Measurements from ENCODE around the gene VEGFC.

VEGFC gene

DNA sequence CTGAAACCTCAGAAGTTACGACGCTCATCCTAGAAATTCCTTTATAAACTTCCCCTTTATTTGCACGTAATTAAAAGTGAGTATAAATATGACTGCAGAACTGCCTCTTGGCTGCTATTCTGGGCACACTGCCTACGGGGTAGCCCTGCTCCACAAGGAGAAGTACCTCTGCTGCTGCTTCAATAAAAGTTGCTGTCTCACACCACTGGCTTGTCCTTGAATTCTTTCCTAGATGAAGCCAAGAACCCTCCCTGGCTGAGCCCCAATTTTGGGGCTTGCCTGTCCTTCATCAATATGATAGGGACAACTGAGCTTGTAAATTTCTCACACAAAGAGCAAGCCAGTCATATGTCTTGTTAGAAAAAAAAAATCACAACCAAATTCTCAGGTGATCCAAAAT is 115.8 kb downstream of the VEGFC start:
- DNase-seq (ENCODE audit: low spot score) = no peak

DNA sequence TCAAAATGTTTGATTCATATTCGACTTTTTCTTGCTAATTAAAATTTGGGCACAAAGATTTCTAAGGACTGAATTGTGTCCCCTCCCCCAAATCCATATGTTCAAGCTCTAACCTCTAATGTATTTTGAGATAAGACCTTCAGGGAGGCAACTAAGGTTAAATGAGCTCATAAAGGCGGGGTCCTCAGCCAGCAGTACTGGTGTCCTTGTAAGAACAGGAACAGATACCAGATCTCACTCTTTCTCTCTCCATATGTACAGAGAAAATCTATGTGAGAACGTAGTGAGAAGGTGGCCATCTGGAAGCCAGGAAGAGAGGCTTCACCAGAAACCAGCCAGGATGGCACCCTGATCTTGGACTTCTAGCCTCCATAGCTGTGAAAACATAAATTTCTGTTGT is 116.9 kb downstream of the VEGFC start:
- DNase-seq (ENCODE audit: low spot score) = no peak

DNA sequence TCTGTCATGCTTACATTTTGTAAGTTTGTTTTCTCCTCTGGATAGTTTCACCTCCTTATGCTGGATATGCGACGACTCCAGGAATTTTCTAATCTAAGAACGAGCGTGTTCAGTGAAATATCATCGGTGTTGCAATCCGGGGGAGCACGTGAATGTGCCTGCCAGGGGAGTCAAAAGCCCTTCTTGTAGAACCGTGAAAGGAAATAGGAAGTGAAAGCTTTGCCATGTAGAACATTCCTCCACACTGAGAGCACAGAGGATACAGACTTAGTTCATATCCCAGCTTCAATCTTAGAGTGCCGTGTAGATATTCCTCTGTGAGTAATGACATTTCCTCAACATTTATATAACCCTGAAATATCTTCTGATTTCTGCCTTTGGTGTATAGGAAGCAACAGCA is 121.2 kb downstream of the VEGFC start:
- no peak for DNase-seq (ENCODE audit: low spot score)

DNA sequence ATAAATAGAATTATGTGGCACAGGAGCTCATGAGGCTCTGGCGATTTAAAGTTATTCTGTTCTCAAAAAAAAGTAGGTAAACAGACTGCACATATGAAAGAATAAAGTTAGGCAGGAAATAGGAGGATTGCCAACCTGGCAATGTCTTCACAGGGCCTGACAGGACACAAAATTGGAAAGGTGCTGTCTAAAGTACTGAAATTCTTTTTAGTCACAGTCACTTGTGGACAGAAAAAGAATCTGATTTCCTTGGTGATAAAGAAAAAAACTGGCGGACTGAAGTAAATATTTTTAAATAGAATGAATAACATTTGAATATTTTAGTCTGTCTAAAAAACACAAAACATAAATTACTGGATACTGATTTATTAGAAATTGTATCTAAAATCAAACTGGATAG is 124.4 kb downstream of the VEGFC start:
- no peak for DNase-seq (ENCODE audit: low spot score)

DNA sequence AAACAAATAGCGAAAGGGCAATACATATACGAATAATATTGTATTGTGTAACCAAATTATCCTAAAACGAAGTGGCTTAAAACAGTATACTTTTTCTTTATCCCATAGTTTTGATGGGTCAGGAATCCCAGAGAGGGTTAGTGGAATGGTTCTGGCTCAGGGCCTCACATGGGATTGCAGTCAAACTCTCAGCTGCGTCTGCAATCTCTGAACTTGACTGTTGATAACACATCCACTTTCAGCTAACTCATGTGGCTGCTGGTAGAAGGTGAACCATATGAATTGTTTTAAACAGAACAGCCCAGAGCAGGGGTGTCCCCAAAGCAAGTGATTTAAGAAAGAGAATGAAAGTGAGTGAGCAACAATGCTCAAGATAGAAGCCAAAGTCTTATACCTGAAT is 127.8 kb downstream of the VEGFC start:
- no peak for DNase-seq (ENCODE audit: low spot score)

DNA sequence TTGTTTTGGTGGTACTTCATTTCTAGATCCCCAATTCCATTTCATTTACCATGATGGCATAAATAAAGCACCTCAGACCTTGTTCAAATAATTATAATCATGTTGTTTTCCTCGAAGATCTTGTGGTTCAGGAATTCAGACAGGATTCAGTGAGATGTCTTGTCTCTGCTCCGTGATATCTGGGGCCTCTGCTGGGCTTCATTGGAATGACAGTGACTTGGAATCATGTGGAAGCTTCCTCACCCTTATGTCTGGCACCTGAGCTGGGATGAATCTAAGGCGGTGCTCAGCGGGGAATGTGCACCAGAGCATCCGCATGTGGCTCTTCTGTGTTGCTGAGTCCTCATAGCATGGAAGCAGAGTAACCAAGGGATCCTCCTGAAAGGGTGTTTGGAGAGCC is 132.2 kb downstream of the VEGFC start:
- DNase-seq (ENCODE audit: low spot score) = no peak

DNA sequence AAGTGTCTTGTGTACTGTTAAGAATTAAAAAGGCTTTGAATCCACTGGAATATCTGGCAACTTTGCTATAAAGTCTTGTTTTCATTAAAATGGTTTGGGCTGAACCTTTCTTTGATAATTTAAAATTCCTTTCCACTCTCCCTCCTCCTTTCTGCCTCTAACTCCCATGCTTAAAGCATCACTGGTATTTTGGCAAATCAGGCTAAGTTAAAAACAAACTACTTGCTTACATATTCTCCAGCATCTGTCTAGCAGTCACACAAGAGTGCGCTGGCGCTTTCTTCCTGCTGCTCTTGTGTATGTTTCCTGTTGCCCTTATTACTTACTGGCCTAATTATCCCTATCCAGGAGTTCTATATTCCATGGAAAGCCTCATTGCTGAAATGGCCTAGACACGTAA is 136.6 kb downstream of the VEGFC start:
- no peak for DNase-seq (ENCODE audit: low spot score)

DNA sequence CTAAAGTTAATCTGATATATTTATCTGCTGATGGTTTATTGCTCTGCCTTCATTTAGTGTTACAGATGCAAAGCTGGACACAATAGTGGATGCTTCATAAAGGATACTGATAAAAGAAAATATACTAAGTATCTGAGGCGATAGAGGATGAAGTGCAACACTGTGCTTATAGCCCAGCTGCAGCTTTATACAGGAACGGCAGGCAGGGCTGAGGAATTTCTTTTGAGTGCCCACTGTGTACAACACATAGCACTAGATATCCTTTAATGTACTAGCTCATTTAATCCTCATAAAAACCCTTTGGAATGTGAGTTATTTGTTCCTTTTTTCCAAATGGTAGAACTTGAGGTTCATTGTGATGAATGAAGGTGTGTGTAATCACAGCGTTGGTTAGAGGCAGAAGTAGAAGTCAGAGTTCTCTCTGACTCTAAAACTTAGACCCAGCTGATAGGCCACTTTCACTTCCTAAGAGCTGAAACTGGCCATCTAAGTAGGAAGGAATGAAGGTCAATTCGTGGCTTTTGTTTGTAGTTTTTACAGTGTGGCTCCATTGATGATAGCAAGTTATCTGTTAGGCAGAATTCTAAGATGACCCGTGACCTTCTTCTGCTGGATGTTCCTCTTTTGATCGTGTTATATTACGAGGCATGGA is 138.0 kb downstream of the VEGFC start:
- no peak for DNase-seq (ENCODE audit: low spot score)

DNA sequence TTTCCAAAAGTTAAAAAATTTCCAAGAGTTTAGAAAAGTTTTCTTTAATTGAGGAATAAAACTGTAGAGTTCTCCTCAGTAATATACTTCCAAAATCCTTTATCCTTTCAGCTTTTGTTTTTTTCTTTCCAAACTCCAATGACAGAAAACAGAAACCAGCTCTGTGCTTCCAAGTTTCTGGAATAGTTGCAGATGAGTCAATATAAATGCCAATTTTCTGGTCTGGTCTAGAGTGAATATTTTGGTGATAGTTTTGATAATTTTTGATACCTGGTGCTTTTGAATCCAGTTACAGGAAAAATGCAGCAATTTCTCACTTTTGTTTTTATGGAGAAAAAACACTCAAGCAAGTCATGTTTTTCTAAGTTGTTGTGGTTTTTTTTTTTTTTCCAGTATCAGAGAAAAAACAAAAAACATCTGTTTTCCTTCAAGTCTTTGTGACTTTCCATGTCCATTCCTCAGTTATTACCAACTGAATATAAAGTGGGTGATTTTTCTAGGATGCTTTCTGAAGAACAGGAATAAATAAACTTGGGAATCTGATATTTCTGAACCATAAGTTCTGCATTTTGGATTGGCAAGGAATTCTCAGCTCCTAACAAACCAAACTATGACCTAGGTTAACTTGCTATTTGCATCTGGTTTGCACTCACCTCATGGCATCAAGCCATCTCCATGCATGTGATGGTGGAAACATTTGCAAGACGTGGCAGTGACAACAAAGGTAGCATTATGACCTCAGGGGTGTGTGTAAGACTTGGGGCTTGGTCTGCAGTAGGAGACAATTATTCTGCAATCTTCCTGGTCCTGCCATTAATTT is 139.1 kb downstream of the VEGFC start:
- DNase-seq (ENCODE audit: low spot score) = no peak

DNA sequence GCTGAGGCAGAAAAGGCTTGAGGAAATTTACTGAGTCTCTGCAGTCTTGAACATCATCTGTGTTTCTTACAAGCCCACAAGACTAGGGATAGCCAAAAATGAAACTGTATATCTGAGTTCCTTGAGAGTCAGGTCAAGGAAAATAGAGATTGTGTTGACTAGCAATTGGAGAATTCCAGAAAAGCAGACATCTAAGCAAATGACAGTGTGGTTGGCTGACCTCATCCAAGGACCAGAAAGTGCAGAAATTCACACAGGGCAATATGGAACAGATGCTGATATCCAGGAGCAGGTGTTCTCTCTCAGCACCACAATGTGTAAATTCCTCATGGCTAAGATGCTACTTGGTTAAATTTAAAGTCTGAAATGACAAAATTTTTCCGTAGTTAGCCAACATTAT is 146.4 kb downstream of the VEGFC start:
- no peak for DNase-seq (ENCODE audit: low spot score)

DNA sequence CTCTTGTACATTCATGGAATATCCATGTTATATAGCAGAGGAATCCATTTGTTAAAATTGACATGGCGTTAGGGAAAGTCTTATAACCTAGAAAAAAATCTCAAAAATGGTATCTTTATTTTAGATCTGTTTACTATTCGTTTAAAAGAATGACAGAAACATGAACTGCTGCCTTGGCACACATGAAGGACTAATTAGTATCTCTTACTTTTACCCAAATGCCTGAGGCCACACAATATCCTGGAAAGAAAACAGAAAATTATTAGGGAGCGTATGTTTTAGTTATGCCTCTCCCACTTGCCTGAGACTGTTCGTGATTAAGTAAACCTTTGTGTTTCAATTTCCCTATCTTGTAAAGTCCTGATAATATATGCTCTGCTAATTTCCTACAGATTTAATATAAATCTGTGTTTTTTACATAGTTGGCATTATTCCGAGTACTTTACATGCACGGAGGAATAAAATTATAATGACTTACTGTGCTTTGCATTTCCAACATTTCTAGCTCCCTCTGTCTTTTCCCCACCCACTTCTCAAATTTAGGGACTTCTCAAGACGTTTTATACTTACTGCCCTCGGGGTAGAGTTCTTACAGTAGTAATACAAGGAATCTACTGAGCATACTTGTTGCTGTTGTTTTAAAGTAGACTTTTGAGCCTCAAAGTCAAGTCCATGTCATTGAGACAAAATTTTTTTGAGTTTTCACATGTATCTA is 147.3 kb downstream of the VEGFC start:
- DNase-seq (ENCODE audit: low spot score) = no peak

DNA sequence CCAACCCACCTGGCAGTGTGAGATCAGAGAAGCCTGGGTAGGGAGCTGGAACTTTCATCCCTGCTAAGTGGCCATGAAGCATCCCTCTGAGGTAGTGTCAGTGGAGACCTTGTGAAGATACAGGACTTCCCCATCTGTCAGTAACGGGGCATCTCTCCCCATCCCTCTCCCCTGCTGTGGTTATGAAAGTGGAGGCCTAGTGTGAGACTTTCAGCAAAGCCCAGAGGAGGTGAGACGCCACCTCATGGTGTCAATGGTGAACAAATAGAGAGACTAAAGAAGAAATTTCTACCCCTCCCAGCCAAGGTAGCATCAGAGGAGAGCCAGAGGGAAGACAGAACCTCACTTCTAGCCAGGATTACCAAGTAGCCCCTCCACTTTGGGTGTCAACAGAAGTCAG is 150.2 kb downstream of the VEGFC start:
- DNase-seq (ENCODE audit: low spot score) = no peak

DNA sequence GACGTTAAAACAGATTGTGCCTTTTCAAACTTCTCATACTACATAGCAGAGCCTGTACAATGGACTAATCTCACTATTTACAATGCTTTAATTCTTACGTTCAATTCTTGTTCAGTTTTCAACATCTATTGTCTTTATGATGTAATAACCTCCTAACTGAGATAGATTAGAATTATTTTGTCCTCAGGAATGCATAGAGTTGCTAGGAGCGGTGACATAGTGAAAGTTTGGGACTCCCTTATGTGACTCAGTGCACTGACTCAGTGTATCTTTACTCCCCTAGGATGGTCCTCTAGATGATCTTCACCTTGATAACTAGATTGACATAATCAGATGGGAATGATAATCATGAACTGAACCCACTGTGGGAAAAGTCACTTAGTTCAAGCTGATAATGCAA is 151.5 kb downstream of the VEGFC start:
- peak; percentile 26 for DNase-seq (ENCODE audit: low spot score)

DNA sequence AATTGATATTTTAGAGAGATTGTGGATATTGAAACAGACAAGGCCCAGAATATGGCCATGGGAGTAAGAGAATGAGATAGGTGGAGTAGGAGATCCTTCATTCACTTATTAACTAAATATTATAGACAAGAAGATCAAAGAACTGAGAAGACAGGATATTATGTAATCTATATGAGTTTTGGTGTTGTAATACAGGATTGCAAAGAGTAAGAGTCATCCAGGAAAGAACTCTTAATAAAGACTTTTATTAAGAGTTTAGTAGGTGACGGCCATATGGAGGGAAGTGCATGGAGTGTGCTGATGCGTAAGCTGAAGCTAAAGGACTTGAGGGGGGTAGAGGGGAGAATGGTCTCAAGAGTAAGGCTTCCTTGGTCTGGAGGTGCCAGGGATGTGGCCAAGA is 153.7 kb downstream of the VEGFC start:
- DNase-seq (ENCODE audit: low spot score) = peak; percentile 29

DNA sequence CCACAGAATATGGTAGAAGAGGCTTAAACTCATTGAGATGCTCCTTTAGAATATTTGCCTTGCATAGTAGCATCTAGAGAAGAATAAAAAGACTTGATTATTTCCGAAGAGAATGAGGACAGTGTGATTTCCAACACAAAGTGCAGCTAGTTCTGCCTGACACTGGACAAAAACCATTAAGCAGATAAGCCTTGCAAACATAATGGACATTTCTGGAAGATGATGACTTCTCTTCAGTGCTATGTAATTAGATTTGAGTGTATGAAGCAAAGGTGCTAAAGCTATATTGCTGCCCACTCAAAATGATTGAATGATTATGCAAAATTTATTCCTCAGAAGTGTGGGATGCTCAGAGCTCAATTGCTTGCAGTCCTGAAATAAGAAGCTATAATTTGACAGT is 156.4 kb downstream of the VEGFC start:
- no peak for DNase-seq (ENCODE audit: low spot score)

DNA sequence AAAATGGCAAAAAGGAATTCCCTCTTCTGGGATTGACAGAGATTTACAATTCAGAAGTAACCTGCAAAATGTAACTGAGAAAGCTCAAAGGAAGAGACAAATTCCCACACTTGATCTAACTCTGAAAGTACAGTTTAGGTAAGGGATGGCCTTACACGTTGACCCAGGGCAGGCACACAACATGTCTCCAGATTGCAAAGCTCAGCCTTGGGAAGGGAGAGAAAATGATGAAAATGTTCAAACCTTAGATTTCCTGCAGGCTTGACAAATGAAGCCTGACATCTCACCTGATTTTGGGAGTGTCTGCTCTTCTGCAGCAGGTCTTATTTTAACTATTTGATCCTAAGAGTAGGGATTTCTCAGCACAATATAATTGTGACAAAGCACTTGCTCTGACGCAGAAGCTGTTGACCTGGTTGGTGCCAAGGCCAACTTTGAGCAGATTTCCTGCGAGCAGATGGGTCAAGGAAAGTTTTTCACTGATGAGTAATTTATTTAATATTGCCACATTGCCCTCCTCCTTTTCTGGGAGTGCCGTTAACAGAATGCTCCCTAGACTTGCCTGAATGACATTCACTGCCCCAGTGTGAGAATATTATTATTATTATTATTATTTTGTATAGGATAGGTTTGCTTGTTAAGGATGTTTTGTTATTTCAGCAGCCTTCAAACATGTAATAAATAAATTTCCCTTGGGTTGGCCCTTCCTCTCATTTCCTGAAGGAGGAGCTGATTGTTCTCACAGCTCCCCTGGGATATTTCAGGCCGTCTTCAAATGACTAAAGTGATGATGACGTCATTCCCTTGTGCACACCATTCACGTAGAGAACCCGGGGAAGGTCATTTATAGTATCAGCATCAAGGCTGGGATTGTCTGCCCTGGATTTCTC is 157.1 kb downstream of the VEGFC start:
- peak; percentile 56 for DNase-seq (ENCODE audit: low spot score)

All from kidney tubule cell (primary cell).